Fibroblast of the aortic adventitia (primary cell): ENCODE measurements around the gene MYL7. TPM values are rescaled to one million over a fixed set of nuclear protein-coding genes. Genes with fewer than 3 reads are reported as not detected.

Experiments used
- DNase-seq: peaks from one replicate; pipeline ENCODE4 v3.0.0-alpha.2; 2010; ENCODE audit warnings: low read depth
- H3K4me3 ChIP-seq: 2 replicates; pipeline ENCODE4 v1.5.1; 2011; ENCODE audit warnings: low read depth, mild to moderate bottlenecking, control low read depth, low read length, moderate library complexity
- total RNA-seq: library from RNA; depleted of rRNA; stranded (reverse); fragments of >200 nt; gene quantifications from 2 replicates; pipeline ENCODE4 v1.2.3, GENCODE V29; 2012; ENCODE audit warnings: low replicate concordance
- TF ChIP-seq, protein P1 (sequence below): IDR thresholded peaks from 2 replicates; pipeline ENCODE4 v1.5.1; 2011; ENCODE audit warnings: mild to moderate bottlenecking, low read length, control low read depth, inconsistent platforms; ENCODE audit not compliant: insufficient read depth

The MYL7 gene
- total RNA-seq, 1 donor, result not detected

DNA sequence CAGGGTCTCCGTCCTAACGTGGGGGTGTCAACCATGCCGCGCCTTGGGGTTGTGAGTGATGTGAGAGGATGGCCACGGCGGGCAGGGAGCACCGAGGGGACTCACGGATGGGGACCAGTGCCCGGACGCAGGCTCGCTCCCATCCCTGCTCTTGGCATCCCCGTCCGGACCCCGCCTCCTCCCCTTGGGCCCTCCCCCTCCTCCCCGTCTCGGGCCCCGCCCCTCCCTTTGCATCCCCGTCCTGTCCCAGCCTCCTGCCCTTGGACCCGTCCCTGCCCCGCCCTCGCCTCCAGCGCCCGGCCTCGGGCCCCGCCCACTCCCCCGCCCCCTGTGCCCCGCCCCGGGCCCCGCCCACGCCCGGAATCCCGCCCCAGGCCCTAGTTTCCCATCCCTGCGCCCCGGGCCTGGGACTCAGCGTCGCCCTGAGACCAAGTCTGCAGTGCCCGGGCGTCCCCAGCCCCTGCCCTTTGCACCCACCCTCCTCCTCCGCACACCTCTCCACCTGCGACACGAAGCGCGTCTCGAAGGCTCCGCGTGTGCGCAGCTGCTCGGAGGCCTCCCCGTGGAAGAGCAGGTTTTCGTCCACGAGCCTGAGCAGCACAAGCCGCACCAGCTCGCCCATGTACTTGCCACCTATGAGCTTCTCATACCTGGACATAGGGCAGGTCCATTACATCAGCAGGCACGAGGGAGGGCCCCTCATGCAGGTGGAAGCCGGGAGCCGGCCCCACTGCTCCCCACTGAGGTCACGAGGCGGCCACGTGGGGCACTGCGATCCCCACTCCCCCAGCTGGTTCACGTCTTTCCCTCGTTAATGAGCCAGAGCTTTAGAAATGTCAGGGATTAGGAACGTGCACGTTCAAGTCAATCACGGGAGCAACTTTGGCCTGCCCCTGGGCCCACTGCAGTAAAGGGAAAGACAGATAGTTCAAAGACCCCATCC is 5.1 kb upstream of the MYL7 start:
- peak overlapping the region; percentile 56 for H3K4me3 ChIP-seq
- TF ChIP-seq, protein P1, sequence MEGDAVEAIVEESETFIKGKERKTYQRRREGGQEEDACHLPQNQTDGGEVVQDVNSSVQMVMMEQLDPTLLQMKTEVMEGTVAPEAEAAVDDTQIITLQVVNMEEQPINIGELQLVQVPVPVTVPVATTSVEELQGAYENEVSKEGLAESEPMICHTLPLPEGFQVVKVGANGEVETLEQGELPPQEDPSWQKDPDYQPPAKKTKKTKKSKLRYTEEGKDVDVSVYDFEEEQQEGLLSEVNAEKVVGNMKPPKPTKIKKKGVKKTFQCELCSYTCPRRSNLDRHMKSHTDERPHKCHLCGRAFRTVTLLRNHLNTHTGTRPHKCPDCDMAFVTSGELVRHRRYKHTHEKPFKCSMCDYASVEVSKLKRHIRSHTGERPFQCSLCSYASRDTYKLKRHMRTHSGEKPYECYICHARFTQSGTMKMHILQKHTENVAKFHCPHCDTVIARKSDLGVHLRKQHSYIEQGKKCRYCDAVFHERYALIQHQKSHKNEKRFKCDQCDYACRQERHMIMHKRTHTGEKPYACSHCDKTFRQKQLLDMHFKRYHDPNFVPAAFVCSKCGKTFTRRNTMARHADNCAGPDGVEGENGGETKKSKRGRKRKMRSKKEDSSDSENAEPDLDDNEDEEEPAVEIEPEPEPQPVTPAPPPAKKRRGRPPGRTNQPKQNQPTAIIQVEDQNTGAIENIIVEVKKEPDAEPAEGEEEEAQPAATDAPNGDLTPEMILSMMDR, result no peak
- DNase-seq, result peak; percentile 17

DNA sequence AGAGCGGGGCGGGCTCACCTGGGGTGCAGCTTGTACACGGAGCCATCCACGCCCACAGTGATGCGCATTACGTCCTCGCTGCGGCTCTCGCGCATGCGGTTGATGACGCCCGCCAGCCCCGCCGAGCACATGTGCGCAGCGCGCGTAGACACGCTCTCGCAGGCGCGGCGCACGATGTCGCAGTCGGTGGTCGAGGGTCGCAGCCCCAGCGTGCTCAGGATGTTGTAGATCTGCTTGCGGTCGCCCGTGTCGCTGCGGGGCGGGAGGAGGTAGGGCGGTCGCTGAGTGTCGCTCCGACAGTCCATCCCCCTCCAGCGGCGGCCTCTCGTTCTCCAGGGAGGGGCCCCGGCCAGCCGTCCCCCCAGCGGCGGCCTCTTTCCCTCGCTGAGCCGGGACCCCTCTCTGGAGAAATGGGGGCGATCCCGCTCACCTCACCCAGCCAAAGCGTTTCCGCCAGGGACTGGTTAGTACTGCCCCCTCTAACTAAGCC is 4.4 kb upstream of the MYL7 start:
- TF ChIP-seq, protein P1, result no peak
- DNase-seq, result no peak
- H3K4me3 ChIP-seq, result peak overlapping the region; percentile 56

DNA sequence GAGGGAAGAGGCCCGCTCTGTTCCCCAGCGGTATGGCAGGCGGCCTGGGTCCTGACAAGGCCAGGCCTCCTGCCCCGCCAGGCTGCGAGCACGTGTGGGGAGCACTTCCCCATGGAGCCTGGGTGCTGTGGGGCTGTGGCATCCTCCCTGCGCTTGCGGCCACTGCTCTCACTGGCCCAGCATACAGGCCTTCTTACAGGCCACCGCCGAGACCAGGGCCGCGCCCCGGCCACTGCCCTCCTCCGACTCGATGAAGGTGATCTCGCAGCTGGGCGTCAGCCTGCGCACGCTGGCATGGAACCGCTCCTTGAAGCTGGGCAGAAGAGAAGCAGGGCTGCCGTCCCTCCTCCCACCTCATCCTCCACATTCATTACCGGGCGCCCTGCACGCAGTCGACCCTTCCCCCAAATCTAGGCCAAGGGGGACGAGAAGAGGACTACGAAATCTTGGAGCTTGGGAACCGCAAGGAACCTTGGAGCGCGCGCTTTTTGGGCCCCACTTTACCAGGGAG is 3.9 kb upstream of the MYL7 start:
- no peak for DNase-seq
- H3K4me3 ChIP-seq, result no peak overlapping the region
- TF ChIP-seq, protein P1, result no peak

DNA sequence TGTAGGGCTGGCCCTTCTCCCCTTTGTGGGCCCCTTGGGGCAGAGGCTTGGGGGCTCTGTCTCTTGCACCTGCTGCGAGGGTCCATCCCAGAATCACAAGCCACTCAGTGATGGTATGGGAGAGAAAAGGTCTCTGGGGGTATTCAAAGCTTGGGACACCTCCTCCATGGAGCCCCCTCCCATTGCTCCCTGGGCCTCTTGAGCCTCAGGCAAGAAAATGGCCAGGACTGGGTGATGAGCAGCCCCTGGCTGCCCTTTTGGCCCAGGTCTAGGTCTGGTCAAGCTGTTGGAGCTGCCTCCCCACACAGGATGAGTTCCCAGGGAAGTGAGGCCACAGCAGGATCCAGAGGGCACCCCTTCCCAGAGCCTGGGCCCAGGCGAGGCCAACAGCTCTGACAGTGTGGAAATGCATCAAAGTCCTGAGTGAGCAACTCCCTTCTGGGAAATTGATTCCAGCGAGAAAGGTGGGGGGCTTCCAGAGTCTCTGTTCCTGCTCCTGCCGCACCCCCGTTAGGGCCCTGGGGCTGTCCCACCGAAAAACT is 3.4 kb upstream of the MYL7 start:
- DNase-seq, result no peak
- TF ChIP-seq, protein P1, result no peak
- H3K4me3 ChIP-seq, result no peak overlapping the region

DNA sequence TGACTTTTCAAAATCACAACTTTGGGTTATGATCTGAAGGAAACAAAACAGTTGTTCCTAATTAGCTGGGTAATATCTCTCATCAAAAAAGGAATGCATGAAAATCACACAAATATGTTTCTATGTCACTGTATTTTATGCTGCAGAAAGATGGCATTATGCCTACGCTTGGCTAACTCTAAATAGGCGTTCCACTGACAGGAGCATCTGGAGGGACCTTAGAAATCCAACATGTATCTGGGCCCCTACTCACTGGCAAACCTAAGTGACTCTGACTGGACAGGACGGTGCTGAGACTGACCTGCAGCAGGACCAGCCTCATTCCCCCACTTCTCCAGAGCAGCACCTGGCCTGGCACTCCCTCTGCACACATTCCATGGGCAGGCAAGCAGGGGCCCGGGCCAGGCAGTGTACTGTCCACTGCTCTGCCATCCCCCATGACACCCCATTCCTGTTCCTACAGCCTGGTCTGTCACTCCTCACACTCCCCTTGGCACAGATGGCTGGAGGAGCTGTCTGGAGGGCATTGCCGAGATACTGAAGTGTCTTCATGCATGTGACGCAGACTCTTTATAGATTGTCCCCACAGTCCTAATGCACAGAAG is 2.6 kb upstream of the MYL7 start:
- peak; percentile 5 for DNase-seq
- TF ChIP-seq, protein P1, result no peak
- no peak overlapping the region for H3K4me3 ChIP-seq

DNA sequence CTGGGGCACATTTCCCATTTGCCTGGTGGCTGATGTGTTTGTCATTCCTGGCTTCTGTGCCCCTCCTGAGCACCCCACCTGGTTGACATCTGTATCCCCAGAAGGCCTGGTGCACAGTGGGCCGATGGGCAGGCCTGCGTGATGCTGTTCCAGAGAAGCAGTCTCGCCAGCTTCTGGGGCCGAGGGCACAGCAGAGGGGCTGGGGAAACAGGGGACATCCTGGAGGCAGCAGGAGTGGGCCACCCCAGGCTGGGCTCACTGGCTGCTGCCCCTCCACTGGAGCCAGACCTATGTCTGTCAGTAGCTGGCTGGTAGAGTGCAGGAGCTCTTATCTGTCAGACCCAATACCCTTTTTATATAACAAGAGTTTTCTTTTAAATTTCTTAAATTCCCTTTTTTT is 896 bp upstream of the MYL7 start:
- H3K4me3 ChIP-seq, result no peak overlapping the region
- TF ChIP-seq, protein P1, result no peak
- no peak for DNase-seq
